Measurements from ENCODE around the gene DISC1. TPM values are rescaled to one million over a fixed set of nuclear protein-coding genes. Genes with fewer than 3 reads are reported as not detected.

The DISC1 gene
- polyA plus RNA-seq, 1 of the 3 experiments (the other 2 are of a cell fraction): 1.7 TPM

DNA sequence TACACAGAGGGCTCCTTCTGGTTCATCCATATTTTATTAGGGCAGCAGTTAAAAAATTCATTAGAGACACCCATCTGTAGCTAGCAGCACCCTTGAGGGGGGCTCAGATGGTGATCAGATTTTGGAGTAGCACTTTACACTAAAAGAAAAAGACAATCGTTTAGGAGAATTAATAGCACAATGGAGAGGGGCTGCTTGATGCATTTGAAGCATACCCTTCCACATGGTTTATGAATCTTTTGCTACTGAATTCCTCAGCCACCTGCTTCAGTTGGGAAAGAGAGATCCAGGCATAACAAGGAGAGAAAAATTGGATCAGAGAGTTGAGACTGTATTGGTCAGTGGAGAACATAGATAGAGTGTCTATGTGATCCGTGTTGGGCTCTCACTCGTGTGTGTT is 54.4 kb downstream of the DISC1 start:
- H3K36me3 ChIP-seq (replicated peaks in 1 of 2; ENCODE audit: control insufficient read depth in 1 of 2, insufficient read depth in 2 of 2, low read length in 1 of 2): no peaks in the 10 kb centered on the region
- no peaks in the 10 kb centered on the region for H4K20me1 ChIP-seq (ENCODE audit: insufficient read depth)
- no peak overlapping the region for H3K27ac ChIP-seq (ENCODE audit: low read depth in 2 of 2, low read length in 1 of 2)
- no peak overlapping the region for H2AFZ ChIP-seq (ENCODE audit: low read depth)
- no peak for DNase-seq
- H3K9me3 ChIP-seq: no peaks in the 10 kb centered on the region
- ChIA-PET CTCF (no interaction called here), POLR2A (no interaction called here)
- WGBS (ENCODE audit: low lambda C conversion rate): 90% methylated on average over 3 of the region's 3 CpGs
- no peaks in the 10 kb centered on the region for H3K9me2 ChIP-seq
- no peak overlapping the region for H3K4me2 ChIP-seq
- H3K4me1 ChIP-seq (ENCODE audit: control insufficient read depth in 1 of 2, insufficient read depth in 2 of 2, low read depth in 1 of 2, low read length in 1 of 2): peaks cover 0 to 13% of the 10 kb centered on the region in 2 experiments; a peak in 2 of 4 replicates
- H3K79me2 ChIP-seq (ENCODE audit: insufficient read depth): no peaks in the 10 kb centered on the region
- TF ChIP-seq USF2 (IDR thresholded peaks at IDR 0.05; ENCODE audit: borderline replicate concordance, low read depth, low read length) (no peak), EZH2phosphoT487 (IDR thresholded peaks at IDR 0.05; ENCODE audit: borderline replicate concordance, low read depth) (no peak), TCF12 (IDR thresholded peaks at IDR 0.05) (no peak), MEF2A (IDR thresholded peaks at IDR 0.05; ENCODE audit: borderline replicate concordance, low read depth) (no peak), SIN3A (IDR thresholded peaks at IDR 0.05; ENCODE audit: borderline replicate concordance, low read depth, low read length) (no peak), POLR2AphosphoS5 (IDR thresholded peaks at IDR 0.05; ENCODE audit: low read depth, low read length) (no peak), RCOR1 (IDR thresholded peaks at IDR 0.05; ENCODE audit: low read length) (no peak), YY1 (IDR thresholded peaks at IDR 0.05; ENCODE audit: low read depth) (no peak), RXRA (IDR thresholded peaks at IDR 0.05; ENCODE audit: borderline replicate concordance, low read depth) (no peak), TAF1 (IDR thresholded peaks at IDR 0.05; ENCODE audit: borderline replicate concordance, low read depth, low read length) (no peak), USF1 (IDR thresholded peaks at IDR 0.05; ENCODE audit: borderline replicate concordance, low read depth) (no peak), ELF1 (IDR thresholded peaks at IDR 0.05) (no peak), MXI1 (IDR thresholded peaks at IDR 0.05; ENCODE audit: low read depth, low read length) (no peak), NFIC (IDR thresholded peaks at IDR 0.05; ENCODE audit: borderline replicate concordance) (no peak)
- no peaks in the 10 kb centered on the region for H3K27me3 ChIP-seq (ENCODE audit: insufficient read depth)
- no peaks in the 10 kb centered on the region for H3F3A ChIP-seq (replicated peaks; ENCODE audit: insufficient read depth)
- no peak overlapping the region for H3K9ac ChIP-seq
- no peak overlapping the region for H3K4me3 ChIP-seq (ENCODE audit: low read depth in 2 of 2, low read length in 1 of 2)

- Histone ChIP-seq H3K9me3 (no peaks in the 10 kb centered on the region), H3K27me3 (ENCODE audit: insufficient read depth) (no peaks in the 10 kb centered on the region), H3F3A (replicated peaks; ENCODE audit: insufficient read depth) (no peaks in the 10 kb centered on the region), H3K27ac (ENCODE audit: low read depth in 2 of 2, low read length in 1 of 2) (no peak overlapping the region), H3K79me2 (ENCODE audit: insufficient read depth) (no peaks in the 10 kb centered on the region), H3K9me2 (no peaks in the 10 kb centered on the region), H2AFZ (ENCODE audit: low read depth) (no peak overlapping the region), H3K4me1 (ENCODE audit: control insufficient read depth in 1 of 2, insufficient read depth in 2 of 2, low read depth in 1 of 2, low read length in 1 of 2) (peaks cover 0 to 13% of the 10 kb centered on the region in 2 experiments; a peak in 2 of 4 replicates), H3K36me3 (replicated peaks in 1 of 2; ENCODE audit: control insufficient read depth in 1 of 2, insufficient read depth in 2 of 2, low read length in 1 of 2) (no peaks in the 10 kb centered on the region), H3K9ac (no peak overlapping the region), H3K4me2 (no peak overlapping the region), H3K4me3 (ENCODE audit: low read depth in 2 of 2, low read length in 1 of 2) (no peak overlapping the region), H4K20me1 (ENCODE audit: insufficient read depth) (no peaks in the 10 kb centered on the region)
- ChIA-PET CTCF (no interaction called here), POLR2A (no interaction called here)
- TF ChIP-seq EZH2phosphoT487 (IDR thresholded peaks at IDR 0.05; ENCODE audit: borderline replicate concordance, low read depth) (no peak), ZBTB33 (IDR thresholded peaks at IDR 0.05; ENCODE audit: borderline replicate concordance, low read depth) (no peak), USF2 (IDR thresholded peaks at IDR 0.05; ENCODE audit: borderline replicate concordance, low read depth, low read length) (no peak), FOXM1 (IDR thresholded peaks at IDR 0.05; ENCODE audit: low read depth) (no peak), SMC3 (IDR thresholded peaks at IDR 0.05; ENCODE audit: low read depth, low read length) (no peak), JUND (IDR thresholded peaks at IDR 0.05) (no peak)
- TF ChIP-seq, protein P1, sequence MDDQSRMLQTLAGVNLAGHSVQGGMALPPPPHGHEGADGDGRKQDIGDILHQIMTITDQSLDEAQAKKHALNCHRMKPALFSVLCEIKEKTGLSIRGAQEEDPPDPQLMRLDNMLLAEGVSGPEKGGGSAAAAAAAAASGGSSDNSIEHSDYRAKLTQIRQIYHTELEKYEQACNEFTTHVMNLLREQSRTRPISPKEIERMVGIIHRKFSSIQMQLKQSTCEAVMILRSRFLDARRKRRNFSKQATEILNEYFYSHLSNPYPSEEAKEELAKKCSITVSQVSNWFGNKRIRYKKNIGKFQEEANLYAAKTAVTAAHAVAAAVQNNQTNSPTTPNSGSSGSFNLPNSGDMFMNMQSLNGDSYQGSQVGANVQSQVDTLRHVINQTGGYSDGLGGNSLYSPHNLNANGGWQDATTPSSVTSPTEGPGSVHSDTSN (IDR thresholded peaks at IDR 0.05): no peak
- no peak for DNase-seq
- 49% methylated on average over 3 of the region's 3 CpGs for WGBS (ENCODE audit: low lambda C conversion rate)
Measured at GRCh38 chr1:231682779-231683178, 56.2 kb downstream of the DISC1 start.

Data from SK-N-SH (cell line).